Measurements from ENCODE around the gene NRP1. TPM values are rescaled to one million over a fixed set of nuclear protein-coding genes. Genes with fewer than 3 reads are reported as not detected.
A peak's percentile ranks its signal among the peaks of the same experiment; 100 is the strongest.

The NRP1 gene
- total and polyA plus RNA-seq, 2 of the 8 experiments (the other 6 are each of a cell fraction or from before 2014, with no cell fraction given) = 1.2 to 2.1 TPM

DNA sequence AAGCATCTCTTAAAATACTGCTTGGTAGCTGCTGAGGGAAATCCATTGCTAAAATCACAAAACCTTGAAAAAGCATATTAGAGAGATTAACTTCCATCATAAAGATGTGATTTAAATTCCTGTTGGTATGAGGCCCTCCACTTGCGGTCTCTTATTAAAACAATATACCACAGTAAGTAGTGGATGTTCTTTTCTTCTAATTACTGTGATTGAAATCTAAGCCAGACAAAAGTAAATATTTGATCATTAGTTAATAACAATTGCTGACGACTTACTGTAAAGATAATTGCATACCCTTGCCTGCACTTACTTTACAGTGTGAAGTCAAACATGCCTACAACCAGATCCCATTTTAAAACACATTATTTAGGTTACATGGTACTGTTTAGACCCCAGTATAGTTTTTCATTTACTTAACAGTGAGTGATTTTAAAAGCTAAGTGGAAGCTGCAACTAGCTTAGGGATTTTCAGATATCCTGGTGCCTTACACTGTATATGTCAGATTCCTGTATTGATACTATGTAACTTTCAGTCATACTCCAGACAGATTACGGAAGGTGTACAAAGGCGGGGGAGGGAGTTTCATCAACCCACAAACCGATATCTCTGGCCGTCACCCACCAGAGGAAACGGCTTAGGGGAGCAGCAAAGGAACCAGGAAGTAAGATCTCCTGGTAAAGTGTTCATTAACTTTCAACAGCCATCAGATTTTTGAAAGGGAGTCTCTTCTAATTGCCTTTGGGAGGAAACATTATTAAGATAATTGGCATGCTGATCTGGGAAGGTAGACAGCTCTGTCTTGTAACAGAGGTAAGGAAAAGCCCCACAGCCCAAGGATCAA lies 986 bp downstream of the NRP1 start:
- CTCF ChIA-PET (ENCODE audit: partially characterized antibody) = interaction anchor here (0.7 to 1.6 kb wide), 5 partner anchors 13 to 987 kb away, joined by 3 to 6 read pairs (median 3); no protein-coding TSS in a partner anchor
- DNase-seq (ENCODE audit: low read depth in 1 of 2, low spot score in 2 of 2) = no peak
- H3K23me2 ChIP-seq (ENCODE audit: low read depth, low read length) = peaks cover 23% of the 10 kb centered on the region
- H4K20me1 ChIP-seq (replicated peaks in 1 of 2; ENCODE audit: control insufficient read depth in 1 of 2, insufficient read depth in 2 of 2, low read length in 2 of 2) = no peaks in the 10 kb centered on the region
- 53% methylated on average over 7 of the region's 7 CpGs; no CpG with 5 or more reads in 1 of the 2 experiments for WGBS, 2 experiments (ENCODE audit: extremely low coverage in 1 of 2, insufficient coverage in 1 of 2, insufficient read length in 1 of 2, insufficient replicate concordance in 2 of 2, low coverage in 1 of 2, low lambda C conversion rate in 2 of 2, missing lambda C conversion rate in 1 of 2)
- H3K79me2 ChIP-seq (ENCODE audit: control insufficient read depth in 1 of 2, insufficient read depth in 2 of 2, low read length in 2 of 2) = no peaks in the 10 kb centered on the region
- H4K5ac ChIP-seq (ENCODE audit: insufficient read length, low read depth, low read length) = no peak overlapping the region
- H2BK5ac ChIP-seq (ENCODE audit: low read depth, low read length) = no peak overlapping the region
- H3K23ac ChIP-seq (ENCODE audit: insufficient read length) = no peak overlapping the region
- peaks cover 8 to 56% (median 36%) of the 10 kb centered on the region in 4 experiments for H3K27me3 ChIP-seq (replicated peaks in 1 of 4; ENCODE audit: control insufficient read depth in 3 of 4, extremely low read depth in 1 of 4, insufficient read depth in 3 of 4, low read length in 3 of 4)
- no peak overlapping the region for H3K4ac ChIP-seq (replicated peaks; ENCODE audit: insufficient read length, low read depth, low read length)
- peak overlapping the region; percentile 94 to 100 for H3K4me2 ChIP-seq (ENCODE audit: insufficient read depth in 1 of 2, low read depth in 2 of 2, low read length in 2 of 2)
- no peak overlapping the region for H4K8ac ChIP-seq (ENCODE audit: extremely low read depth, insufficient read depth, low read length)
- H2BK20ac ChIP-seq (ENCODE audit: low read length) = no peak overlapping the region
- H3K79me1 ChIP-seq (ENCODE audit: low read depth, low read length) = no peaks in the 10 kb centered on the region
- FAIRE-seq = no peak
- H2AFZ ChIP-seq (ENCODE audit: low read length) = no peak overlapping the region
- peaks cover 2 to 13% (median 4%) of the 10 kb centered on the region in 4 experiments; a peak in 6 of 7 replicates for H3K4me1 ChIP-seq (replicated peaks in 1 of 4; ENCODE audit: control insufficient read depth in 3 of 4, insufficient read depth in 4 of 4, low read length in 3 of 4)
- H3K4me3 ChIP-seq (ENCODE audit: extremely low read depth in 1 of 4, insufficient read depth in 2 of 4, low read depth in 3 of 4, low read length in 4 of 4) = peak overlapping the region; percentile 63 to 85 (median 76); a peak in 7 of 8 replicates
- no peak overlapping the region for H3K9ac ChIP-seq (replicated peaks in 1 of 4; ENCODE audit: extremely low read depth in 1 of 4, low read depth in 3 of 4, low read length in 3 of 4)
- H3K27ac ChIP-seq (ENCODE audit: low read depth, low read length) = no peak overlapping the region
- H4K91ac ChIP-seq (replicated peaks; ENCODE audit: insufficient read length, low read length) = no peak overlapping the region
- no peak overlapping the region for H3K56ac ChIP-seq (replicated peaks; ENCODE audit: insufficient read length, low read depth, low read length)
- POLR2A ChIA-PET (ENCODE audit: partially characterized antibody) = no interaction called here
- H2AK5ac ChIP-seq (ENCODE audit: low read depth, low read length) = no peak overlapping the region
- no peak overlapping the region for H3K14ac ChIP-seq (ENCODE audit: insufficient read length)
- TF ChIP-seq SRF (IDR thresholded peaks at IDR 0.05; ENCODE audit: low read depth, low read length) = no peak
- no peak for TF ChIP-seq EGR1 (IDR thresholded peaks at IDR 0.05; ENCODE audit: borderline replicate concordance, low read depth, low read length)
- TF ChIP-seq, protein P1, sequence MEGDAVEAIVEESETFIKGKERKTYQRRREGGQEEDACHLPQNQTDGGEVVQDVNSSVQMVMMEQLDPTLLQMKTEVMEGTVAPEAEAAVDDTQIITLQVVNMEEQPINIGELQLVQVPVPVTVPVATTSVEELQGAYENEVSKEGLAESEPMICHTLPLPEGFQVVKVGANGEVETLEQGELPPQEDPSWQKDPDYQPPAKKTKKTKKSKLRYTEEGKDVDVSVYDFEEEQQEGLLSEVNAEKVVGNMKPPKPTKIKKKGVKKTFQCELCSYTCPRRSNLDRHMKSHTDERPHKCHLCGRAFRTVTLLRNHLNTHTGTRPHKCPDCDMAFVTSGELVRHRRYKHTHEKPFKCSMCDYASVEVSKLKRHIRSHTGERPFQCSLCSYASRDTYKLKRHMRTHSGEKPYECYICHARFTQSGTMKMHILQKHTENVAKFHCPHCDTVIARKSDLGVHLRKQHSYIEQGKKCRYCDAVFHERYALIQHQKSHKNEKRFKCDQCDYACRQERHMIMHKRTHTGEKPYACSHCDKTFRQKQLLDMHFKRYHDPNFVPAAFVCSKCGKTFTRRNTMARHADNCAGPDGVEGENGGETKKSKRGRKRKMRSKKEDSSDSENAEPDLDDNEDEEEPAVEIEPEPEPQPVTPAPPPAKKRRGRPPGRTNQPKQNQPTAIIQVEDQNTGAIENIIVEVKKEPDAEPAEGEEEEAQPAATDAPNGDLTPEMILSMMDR (IDR thresholded peaks at IDR 0.05; ENCODE audit: control extremely low read depth in 1 of 3, insufficient read depth in 1 of 3, low read depth in 1 of 3, low read length in 3 of 3) = no peak
- no peak for TF ChIP-seq SUZ12 (IDR thresholded peaks at IDR 0.05; ENCODE audit: low read length)
- no peak for TF ChIP-seq KDM1A (IDR thresholded peaks at IDR 0.05; ENCODE audit: borderline replicate concordance, low read length)
- no peak for TF ChIP-seq NANOG (IDR thresholded peaks at IDR 0.05; ENCODE audit: insufficient read depth, low read depth, low read length, poor library complexity, severe bottlenecking)
- H3K9me3 ChIP-seq (ENCODE audit: insufficient read depth in 2 of 2, low read depth in 1 of 2, low read length in 1 of 2) = no peaks in the 10 kb centered on the region
- no peak overlapping the region for H2BK15ac ChIP-seq (ENCODE audit: low read length)
- H2BK120ac ChIP-seq (replicated peaks; ENCODE audit: low read depth, low read length) = no peak overlapping the region
- H3K18ac ChIP-seq (ENCODE audit: extremely low read depth, low read length) = no peak overlapping the region; the same call in 1 of the 2 replicates
- H3K36me3 ChIP-seq (ENCODE audit: control insufficient read depth in 2 of 4, insufficient read depth in 4 of 4, low read length in 3 of 4) = peaks cover 0 to 8% (median 0%) of the 10 kb centered on the region in 4 experiments; a peak in 1 of 8 replicates
- no peak overlapping the region for H2BK12ac ChIP-seq (ENCODE audit: low read depth, low read length)
